ENCODE measurements around the gene SUPT20HL2.

- TF ChIP-seq CTCF (IDR thresholded peaks at IDR 0.05) (no peak), POLR2A (IDR thresholded peaks at IDR 0.05) (no peak)
These were observed 21.5 kb downstream of the SUPT20HL2 start for GRCh38 chrX:24292353-24292752.
